ENCODE data around the gene MCOLN2. TPM values are rescaled to one million over a fixed set of nuclear protein-coding genes. Genes with fewer than 3 reads are reported as not detected.

Gene MCOLN2
- total RNA-seq, 1 experiment from 2014 or later: 1.7 TPM

DNA sequence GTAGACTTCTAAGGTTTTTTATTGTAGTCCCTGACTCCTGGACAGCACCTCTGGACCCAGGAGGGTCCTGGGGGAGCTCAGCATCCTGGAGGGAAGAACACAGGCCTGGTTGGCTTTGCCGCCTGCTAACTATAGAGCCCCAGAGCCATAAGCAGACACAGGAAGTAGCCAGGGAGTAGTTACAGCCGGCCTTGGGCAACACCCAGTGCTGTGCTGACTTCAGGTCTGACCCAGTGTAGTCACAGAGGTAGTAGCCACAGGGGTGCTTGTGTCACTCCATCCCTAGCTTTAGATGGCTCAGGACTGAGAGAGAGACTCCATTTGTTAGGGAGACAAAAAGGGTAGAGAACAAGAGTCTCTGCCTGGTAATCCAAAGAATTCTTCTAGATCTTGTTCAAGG, 21.9 kb downstream of the MCOLN2 start:
- Histone ChIP-seq H3K4me1 (ENCODE audit: insufficient read depth, low read length, poor library complexity, severe bottlenecking) (no peaks in the 10 kb centered on the region), H3K27ac (ENCODE audit: low read depth, low read length, poor library complexity, severe bottlenecking) (no peak overlapping the region), H3K4me3 (ENCODE audit: low read depth, low read length, poor library complexity, severe bottlenecking) (no peak overlapping the region), H3K27me3 (replicated peaks; ENCODE audit: insufficient read depth, low read depth, low read length, poor library complexity) (no peaks in the 10 kb centered on the region), H3K9me3 (ENCODE audit: low read depth, low read length, poor library complexity, severe bottlenecking) (no peaks in the 10 kb centered on the region), H3K36me3 (ENCODE audit: insufficient read depth, low read length, poor library complexity, severe bottlenecking) (no peaks in the 10 kb centered on the region)
- TF ChIP-seq CTCF (conservative IDR thresholded peaks at IDR 0.05; ENCODE audit: low read depth, low read length): no peak
- no peak for TF ChIP-seq EZH2 (IDR thresholded peaks at IDR 0.05; ENCODE audit: borderline replicate concordance, low read depth, low read length, poor library complexity, severe bottlenecking)
- POLR2A ChIA-PET (ENCODE audit: low non-redundant PET): no interaction called here
- CTCF ChIA-PET: no interaction called here
- no TSS peak for BruUV-seq (replicated peaks)
- DNase-seq (ENCODE audit: low spot score): no peak
- intact Hi-C loops (cut with micrococcal nuclease; ENCODE audit: unreplicated experiment): no loop called here

GRCh38 chr1:84973498-84974334, 23.2 kb downstream of the MCOLN2 start:
- intact Hi-C loops (cut with micrococcal nuclease; ENCODE audit: unreplicated experiment): no loop called here
- CTCF ChIA-PET: no interaction called here
- H3K27ac ChIP-seq (ENCODE audit: low read depth, low read length, poor library complexity, severe bottlenecking): no peak overlapping the region
- peak; percentile 15 for DNase-seq (ENCODE audit: low spot score)
- no peaks in the 10 kb centered on the region for H3K27me3 ChIP-seq (replicated peaks; ENCODE audit: insufficient read depth, low read depth, low read length, poor library complexity)
- H3K9me3 ChIP-seq (ENCODE audit: low read depth, low read length, poor library complexity, severe bottlenecking): no peaks in the 10 kb centered on the region
- H3K4me1 ChIP-seq (ENCODE audit: insufficient read depth, low read length, poor library complexity, severe bottlenecking): no peaks in the 10 kb centered on the region
- no peaks in the 10 kb centered on the region for H3K36me3 ChIP-seq (ENCODE audit: insufficient read depth, low read length, poor library complexity, severe bottlenecking)
- no TSS peak for BruUV-seq (replicated peaks)
- no peak overlapping the region for H3K4me3 ChIP-seq (ENCODE audit: low read depth, low read length, poor library complexity, severe bottlenecking)
- no peak for TF ChIP-seq CTCF (conservative IDR thresholded peaks at IDR 0.05; ENCODE audit: low read depth, low read length)
- no peak for TF ChIP-seq EZH2 (IDR thresholded peaks at IDR 0.05; ENCODE audit: borderline replicate concordance, low read depth, low read length, poor library complexity, severe bottlenecking)
- POLR2A ChIA-PET (ENCODE audit: low non-redundant PET): no interaction called here

- BruUV-seq (replicated peaks): no TSS peak
- no peaks in the 10 kb centered on the region for H3K27me3 ChIP-seq (replicated peaks; ENCODE audit: insufficient read depth, low read depth, low read length, poor library complexity)
- no peak overlapping the region for H3K4me3 ChIP-seq (ENCODE audit: low read depth, low read length, poor library complexity, severe bottlenecking)
- intact Hi-C loops (cut with micrococcal nuclease; ENCODE audit: unreplicated experiment): no loop called here
- POLR2A ChIA-PET (ENCODE audit: low non-redundant PET): interaction anchor here (0.6 kb wide), 1 partner anchor 29 kb away, joined by 3 read pairs; no protein-coding TSS in a partner anchor
- H3K9me3 ChIP-seq (ENCODE audit: low read depth, low read length, poor library complexity, severe bottlenecking): no peaks in the 10 kb centered on the region
- TF ChIP-seq CTCF (conservative IDR thresholded peaks at IDR 0.05; ENCODE audit: low read depth, low read length): no peak
- no peak for TF ChIP-seq EZH2 (IDR thresholded peaks at IDR 0.05; ENCODE audit: borderline replicate concordance, low read depth, low read length, poor library complexity, severe bottlenecking)
- CTCF ChIA-PET: no interaction called here
- H3K27ac ChIP-seq (ENCODE audit: low read depth, low read length, poor library complexity, severe bottlenecking): no peak overlapping the region
- H3K36me3 ChIP-seq (ENCODE audit: insufficient read depth, low read length, poor library complexity, severe bottlenecking): no peaks in the 10 kb centered on the region
- DNase-seq (ENCODE audit: low spot score): no peak
- H3K4me1 ChIP-seq (ENCODE audit: insufficient read depth, low read length, poor library complexity, severe bottlenecking): no peaks in the 10 kb centered on the region
Observed at GRCh38 chr1:84972377-84972987, 24.4 kb downstream of the MCOLN2 start.

Data from A673 (cell line).